CD4-positive, alpha-beta T cell treated with Interleukin-17A for 1 hour (primary cell): ENCODE data around the gene HCN2.
A peak's percentile ranks its signal among the peaks of the same experiment; 100 is the strongest.
"Not testable (repeated sequence)": the region's sequence is repeated elsewhere in the genome, so short reads cannot be mapped to it uniquely, and the experiment has no call there.

Experiments used
- DNase-seq: peaks from one replicate; pipeline ENCODE4 v3.0.0-alpha.2; 2020

Gene HCN2

GRCh38 chr19:572140-572742 lies 17.4 kb upstream of the HCN2 start, which contains the start of gene BSG:
BSG (plus strand) TSS chr19:572596; CDS start chr19:572635, 39 bp downstream.
- DNase-seq: peak; percentile 98

- DNase-seq: no peak
These were observed 16.8 kb upstream of the HCN2 start for GRCh38 chr19:572743-573518.

DNA sequence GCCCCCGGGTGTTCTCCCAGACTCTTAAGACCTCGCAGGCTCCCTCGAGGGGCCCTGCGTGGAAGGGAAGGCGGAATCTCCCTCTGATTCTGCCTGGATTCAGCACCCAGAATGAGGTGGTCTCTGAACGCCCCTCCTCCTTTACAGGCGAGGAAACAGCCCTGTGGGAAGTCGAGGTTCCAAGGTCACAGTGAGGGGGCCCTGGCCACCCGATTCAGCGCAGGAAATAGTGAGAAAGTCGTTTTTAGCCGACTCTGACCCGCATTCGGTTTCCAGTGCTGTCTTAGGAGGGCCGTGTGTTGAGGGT lies 16.2 kb upstream of the HCN2 start:
- DNase-seq: no peak

DNA sequence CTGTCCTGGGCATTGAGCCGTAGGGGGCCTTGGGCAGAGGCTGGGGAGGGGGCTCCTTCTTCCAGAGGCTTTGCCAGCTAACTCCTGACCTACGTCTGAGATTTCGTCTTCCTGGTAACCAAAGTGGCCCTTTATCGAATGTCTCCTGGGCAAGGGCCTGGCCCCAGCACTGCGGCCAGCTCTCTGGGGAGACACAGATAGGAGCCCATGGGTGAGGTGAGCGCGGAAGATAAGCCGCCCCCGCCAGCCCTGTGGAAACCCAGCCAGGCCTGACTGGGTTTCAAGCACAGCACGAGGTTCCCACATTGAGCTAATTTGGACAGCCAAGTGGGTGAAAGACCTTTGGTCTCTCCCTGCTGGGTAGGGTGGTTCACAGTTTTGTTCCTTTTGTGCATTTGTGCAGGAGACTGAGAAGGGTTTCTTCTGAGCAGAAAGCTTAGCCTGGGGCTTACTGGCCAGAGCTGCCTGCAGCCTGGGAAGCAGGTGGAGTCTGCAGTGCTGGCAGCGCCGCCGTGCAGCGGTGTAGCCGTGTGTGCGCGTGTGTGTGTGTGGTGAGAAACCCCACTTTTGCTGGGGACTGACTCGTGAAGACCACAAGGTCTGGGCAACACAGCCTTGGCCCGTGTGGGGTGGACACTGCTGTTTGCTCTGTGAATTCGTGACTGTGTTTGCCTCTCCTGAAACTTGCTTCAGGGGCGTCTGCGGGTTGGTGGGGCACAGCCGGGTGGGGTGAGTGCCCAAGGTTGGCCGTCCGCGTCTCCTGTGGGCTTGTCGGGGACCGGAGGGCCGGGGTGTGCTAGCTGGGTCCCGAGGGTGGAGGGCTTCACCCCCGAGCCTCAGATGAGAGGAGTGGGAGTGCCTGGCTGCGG lies 14.8 kb upstream of the HCN2 start:
- no peak for DNase-seq

GRCh38 chr19:575527-576506 lies 13.9 kb upstream of the HCN2 start:
- DNase-seq: no peak

GRCh38 chr19:576768-577438 lies 12.8 kb upstream of the HCN2 start:
- DNase-seq: no peak

GRCh38 chr19:577439-578392 lies 12.0 kb upstream of the HCN2 start:
- no peak for DNase-seq

GRCh38 chr19:579111-579841 lies 10.4 kb upstream of the HCN2 start:
- DNase-seq: no peak

DNA sequence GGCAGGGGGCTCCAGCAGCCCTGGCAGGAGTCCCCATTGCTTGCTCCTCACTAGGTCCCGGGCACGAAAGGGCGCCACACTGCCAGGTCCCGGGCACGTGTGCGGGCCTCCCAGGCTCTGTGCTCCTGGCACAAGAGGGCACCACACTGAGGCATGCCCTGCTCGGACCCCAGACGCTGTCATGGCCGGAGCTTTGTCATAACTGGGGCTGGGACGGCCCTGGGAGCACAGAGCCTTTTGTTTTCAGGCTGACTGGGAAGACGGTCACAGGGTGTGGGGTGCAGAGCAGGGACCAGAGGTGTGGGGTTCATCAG lies 9.9 kb upstream of the HCN2 start:
- no peak for DNase-seq

GRCh38 chr19:580274-580835 lies 9.3 kb upstream of the HCN2 start:
- no peak for DNase-seq

GRCh38 chr19:581399-582111 lies 8.1 kb upstream of the HCN2 start:
- no peak for DNase-seq

DNA sequence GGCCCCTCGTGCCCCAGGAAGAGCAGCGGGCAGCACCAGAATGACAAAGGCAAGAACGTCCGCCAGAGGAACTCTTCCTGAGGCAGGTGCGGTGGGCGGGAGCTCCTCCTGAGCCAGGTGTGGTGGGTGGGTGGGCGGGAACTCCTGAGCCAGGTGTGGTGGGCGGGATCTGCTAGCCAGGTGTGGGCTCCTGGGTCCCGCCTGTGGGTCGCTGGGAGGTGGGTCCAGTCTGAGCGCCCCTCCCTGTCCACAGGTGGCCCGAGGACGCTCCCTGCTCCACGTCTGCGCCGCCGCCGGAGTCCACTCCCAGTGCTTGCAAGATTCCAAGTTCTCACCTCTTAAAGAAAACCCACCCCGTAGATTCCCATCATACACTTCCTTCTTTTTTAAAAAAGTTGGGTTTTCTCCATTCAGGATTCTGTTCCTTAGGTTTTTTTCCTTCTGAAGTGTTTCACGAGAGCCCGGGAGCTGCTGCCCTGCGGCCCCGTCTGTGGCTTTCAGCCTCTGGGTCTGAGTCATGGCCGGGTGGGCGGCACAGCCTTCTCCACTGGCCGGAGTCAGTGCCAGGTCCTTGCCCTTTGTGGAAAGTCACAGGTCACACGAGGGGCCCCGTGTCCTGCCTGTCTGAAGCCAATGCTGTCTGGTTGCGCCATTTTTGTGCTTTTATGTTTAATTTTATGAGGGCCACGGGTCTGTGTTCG lies 7.0 kb upstream of the HCN2 start:
- DNase-seq: no peak

GRCh38 chr19:583198-583967 lies 6.3 kb upstream of the HCN2 start:
- no peak for DNase-seq

DNA sequence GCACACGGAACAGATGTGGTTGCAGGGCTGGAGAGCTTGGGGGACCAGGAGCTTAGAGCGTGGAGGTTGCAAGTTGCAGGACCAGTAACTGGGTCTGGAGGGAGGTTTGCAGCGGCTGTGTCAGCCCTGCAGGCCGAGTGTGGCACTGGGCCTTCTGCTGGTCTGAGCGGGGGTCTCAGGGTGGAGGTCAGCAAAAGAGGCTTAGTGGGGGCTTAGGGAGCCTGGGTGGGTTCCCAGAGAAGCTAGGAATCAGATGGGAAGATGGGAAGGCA lies 5.8 kb upstream of the HCN2 start:
- no peak for DNase-seq

GRCh38 chr19:584240-585001 lies 5.3 kb upstream of the HCN2 start:
- DNase-seq: peak; percentile 66

DNA sequence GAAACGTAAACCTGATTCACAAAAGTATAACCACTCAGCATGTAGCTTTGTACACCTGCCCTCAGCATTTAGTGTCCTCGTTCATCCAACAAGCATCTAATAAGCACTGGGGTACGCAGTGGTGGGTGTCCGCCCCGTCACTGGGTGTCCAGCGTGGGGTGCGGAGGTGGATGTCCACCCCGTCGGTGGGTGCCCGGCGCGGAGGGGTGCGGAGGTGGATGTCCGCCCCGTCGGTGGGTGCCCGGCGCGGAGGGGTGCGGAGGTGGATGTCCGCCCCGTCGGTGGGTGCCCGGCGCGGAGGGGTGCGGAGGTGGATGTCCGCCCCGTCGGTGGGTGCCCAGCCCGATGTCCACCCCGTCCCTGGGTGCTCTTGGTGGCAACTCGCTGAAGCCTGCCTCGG lies 4.5 kb upstream of the HCN2 start:
- not testable (repeated sequence) for DNase-seq

DNA sequence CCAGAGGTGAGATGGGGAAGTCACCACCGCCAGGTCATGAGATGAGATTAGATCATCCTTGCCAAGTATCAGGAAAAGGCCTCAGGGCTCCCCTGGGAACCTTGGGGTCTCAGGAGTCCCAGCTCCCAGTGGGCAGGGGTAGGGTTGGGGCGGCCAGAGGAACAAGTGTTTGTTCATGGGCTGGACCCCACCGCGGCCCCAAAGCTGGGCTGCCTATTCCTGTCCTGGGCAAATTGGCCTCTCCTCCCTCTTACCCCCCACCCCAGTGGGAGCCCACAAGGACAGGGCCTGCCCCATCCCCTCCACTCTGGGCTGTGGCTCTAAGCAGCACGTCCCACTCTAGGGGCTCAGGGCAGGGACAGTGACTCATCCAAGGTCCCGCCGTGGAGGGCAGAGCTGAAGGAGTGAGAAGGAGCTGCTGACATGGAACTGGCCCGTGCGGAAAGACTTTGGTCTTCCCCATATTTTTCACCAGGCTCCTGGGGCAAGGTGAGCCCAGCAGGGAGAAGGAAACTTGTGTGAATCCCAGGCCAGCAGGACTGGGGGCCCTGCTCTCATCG lies 4.0 kb upstream of the HCN2 start:
- no peak for DNase-seq
